Astrocyte (in vitro differentiated cells and primary cell): ENCODE results near the gene NR2F2. TPM values are rescaled to one million over a fixed set of nuclear protein-coding genes. Genes with fewer than 3 reads are reported as not detected.

Experiments used
- DNase-seq: peaks from one replicate; pipeline ENCODE4 v3.0.0-alpha.2; 2010; ENCODE audit warnings: low read depth
- FAIRE-seq: peaks from 2 replicates; lab custom pipeline; 2011; peaks lifted over from hg19 to GRCh38; lab: Jason Lieb, UNC
- H2AFZ ChIP-seq: 2 replicates; pipeline ENCODE4 v1.6.0; 2012; ENCODE audit warnings: low read depth, low read length, inconsistent platforms
- H3K27ac ChIP-seq: 2 replicates; pipeline ENCODE4 v1.5.1; 2011; ENCODE audit warnings: low read depth, low read length, inconsistent platforms
- H3K27me3 ChIP-seq: 2 replicates; pipeline ENCODE4 v1.6.0; 2011; ENCODE audit warnings: low read length, inconsistent platforms; ENCODE audit not compliant: insufficient read depth
- H3K36me3 ChIP-seq: 2 replicates; pipeline ENCODE4 v1.5.1; 2011; ENCODE audit warnings: low read length, inconsistent platforms; ENCODE audit not compliant: insufficient read depth
- H3K4me1 ChIP-seq: 2 replicates; pipeline ENCODE4 v1.5.1; 2011; ENCODE audit warnings: low read length, inconsistent platforms; ENCODE audit not compliant: insufficient read depth
- H3K4me2 ChIP-seq: 2 replicates; pipeline ENCODE4 v1.6.0; 2012; ENCODE audit warnings: low read length, inconsistent platforms
- H3K4me3 ChIP-seq: 2 replicates; pipeline ENCODE4 v1.5.1; 2011; ENCODE audit warnings: low read depth, mild to moderate bottlenecking, low read length, inconsistent platforms; ENCODE audit not compliant: insufficient read depth
- H3K79me2 ChIP-seq: 2 replicates; pipeline ENCODE4 v1.6.0; 2012; ENCODE audit warnings: mild to moderate bottlenecking, low read length, inconsistent platforms; ENCODE audit not compliant: insufficient read depth
- H3K9ac ChIP-seq: 2 replicates; pipeline ENCODE4 v1.6.0; 2012; ENCODE audit warnings: mild to moderate bottlenecking, low read length, inconsistent platforms
- H3K9me3 ChIP-seq: 2 replicates; pipeline ENCODE4 v1.5.1; 2012; ENCODE audit warnings: low read depth, mild to moderate bottlenecking, low read length, inconsistent platforms; ENCODE audit not compliant: insufficient read depth
- H4K20me1 ChIP-seq: 2 replicates; pipeline ENCODE4 v1.6.0; 2012; ENCODE audit warnings: low read length, inconsistent platforms; ENCODE audit not compliant: insufficient read depth
- H3K27ac Mint-ChIP-seq: one replicate; pipeline ENCODE4 v1.8.0; 2021; ENCODE audit warnings: mild to moderate bottlenecking, mixed read lengths; ENCODE audit not compliant: unreplicated experiment
- H3K27me3 Mint-ChIP-seq: one replicate; pipeline ENCODE4 v1.8.0; 2021; ENCODE audit warnings: low read depth, mixed read lengths; ENCODE audit not compliant: unreplicated experiment
- H3K36me3 Mint-ChIP-seq: one replicate; pipeline ENCODE4 v1.8.0; 2021; ENCODE audit warnings: low read depth, mixed read lengths; ENCODE audit not compliant: unreplicated experiment
- H3K4me1 Mint-ChIP-seq: one replicate; pipeline ENCODE4 v1.8.0; 2021; ENCODE audit warnings: low read depth, mixed read lengths; ENCODE audit not compliant: unreplicated experiment
- H3K4me3 Mint-ChIP-seq: one replicate; pipeline ENCODE4 v1.8.0; 2021; ENCODE audit warnings: mild to moderate bottlenecking, moderate library complexity, mixed read lengths; ENCODE audit not compliant: unreplicated experiment
- H3K9me3 Mint-ChIP-seq: one replicate; pipeline ENCODE4 v1.8.0; 2021; ENCODE audit warnings: mild to moderate bottlenecking, mixed read lengths; ENCODE audit not compliant: unreplicated experiment
- EZH2 ChIP-seq: IDR thresholded peaks from 2 replicates; pipeline ENCODE4 v1.6.1; 2012; ENCODE audit warnings: mild to moderate bottlenecking, low read length, inconsistent platforms; ENCODE audit not compliant: insufficient read depth
- total RNA-seq: library from RNA; stranded (reverse); gene quantifications from 2 replicates; pipeline ENCODE4 v1.2.1, GENCODE V29; 2021
- TF ChIP-seq, protein P1 (sequence below): IDR thresholded peaks from 2 replicates; pipeline ENCODE4 v1.5.1; 2011; ENCODE audit warnings: low read depth, mild to moderate bottlenecking, inconsistent platforms, low read length, moderate library complexity; ENCODE audit not compliant: insufficient read depth

Gene NR2F2
- total RNA-seq, 1 donor from 2014 or later: 75.8 TPM

DNA sequence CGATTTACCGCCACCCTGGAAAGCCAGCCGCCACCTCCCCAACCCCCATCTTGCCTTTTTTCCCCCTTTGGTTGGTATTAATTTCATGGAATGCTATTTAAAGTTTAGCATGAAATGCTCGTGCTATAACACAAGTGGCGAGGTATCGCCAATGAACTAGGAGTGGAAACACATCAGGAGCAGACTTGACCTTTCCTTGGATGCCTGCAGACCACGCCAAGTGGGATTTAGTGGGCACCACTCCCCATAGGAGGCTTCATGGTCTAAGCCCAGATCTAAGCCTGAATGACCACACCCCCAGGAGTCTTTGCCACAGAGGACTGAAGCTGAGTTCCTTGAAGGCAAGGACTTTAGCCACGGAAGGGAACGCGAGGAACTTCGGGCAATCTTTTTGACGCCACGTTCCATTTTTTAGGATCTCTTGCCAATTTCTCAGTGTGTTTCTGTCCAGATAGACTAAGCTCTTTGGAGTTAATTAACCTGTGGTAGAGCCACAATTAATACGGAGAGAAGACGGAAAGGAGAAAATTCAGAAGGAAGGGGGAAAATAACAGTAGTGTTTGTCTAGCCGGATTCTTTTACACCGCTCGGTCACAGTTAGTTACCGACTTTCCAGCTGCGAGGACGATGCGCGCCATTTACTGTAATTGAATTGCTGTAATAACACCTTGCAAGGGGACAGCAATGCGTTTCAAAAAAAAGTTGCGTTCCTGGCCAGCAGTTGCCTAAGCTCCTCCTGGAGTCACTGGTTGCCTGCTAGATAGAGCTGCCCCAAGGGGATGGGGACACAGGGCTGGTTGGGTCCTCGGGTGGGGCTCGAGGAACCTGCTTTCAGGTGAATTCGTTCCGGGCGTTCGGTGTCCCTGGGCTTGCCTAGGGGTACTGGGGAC is 37.1 kb downstream of the NR2F2 start:
- Mint-ChIP-seq H3K4me3 (no peak overlapping the region), H3K9me3 (peaks cover 14% of the 10 kb centered on the region), H3K27ac (no peak overlapping the region), H3K27me3 (peaks cover 94% of the 10 kb centered on the region), H3K36me3 (no peaks in the 10 kb centered on the region), H3K4me1 (peaks cover 2% of the 10 kb centered on the region)
- H3K27me3 ChIP-seq: peaks cover 36% of the 10 kb centered on the region
- peaks cover 4% of the 10 kb centered on the region for H3K9me3 ChIP-seq
- H3K4me2 ChIP-seq: peak overlapping the region; percentile 69
- H2AFZ ChIP-seq: no peak overlapping the region
- H3K79me2 ChIP-seq: no peaks in the 10 kb centered on the region
- H3K4me3 ChIP-seq: no peak overlapping the region
- DNase-seq (no peak), FAIRE-seq (no peak)
- H3K9ac ChIP-seq: peak overlapping the region; percentile 6
- no peak overlapping the region for H3K27ac ChIP-seq
- H3K4me1 ChIP-seq: peaks cover 21% of the 10 kb centered on the region
- TF ChIP-seq EZH2: no peak
- TF ChIP-seq, protein P1, sequence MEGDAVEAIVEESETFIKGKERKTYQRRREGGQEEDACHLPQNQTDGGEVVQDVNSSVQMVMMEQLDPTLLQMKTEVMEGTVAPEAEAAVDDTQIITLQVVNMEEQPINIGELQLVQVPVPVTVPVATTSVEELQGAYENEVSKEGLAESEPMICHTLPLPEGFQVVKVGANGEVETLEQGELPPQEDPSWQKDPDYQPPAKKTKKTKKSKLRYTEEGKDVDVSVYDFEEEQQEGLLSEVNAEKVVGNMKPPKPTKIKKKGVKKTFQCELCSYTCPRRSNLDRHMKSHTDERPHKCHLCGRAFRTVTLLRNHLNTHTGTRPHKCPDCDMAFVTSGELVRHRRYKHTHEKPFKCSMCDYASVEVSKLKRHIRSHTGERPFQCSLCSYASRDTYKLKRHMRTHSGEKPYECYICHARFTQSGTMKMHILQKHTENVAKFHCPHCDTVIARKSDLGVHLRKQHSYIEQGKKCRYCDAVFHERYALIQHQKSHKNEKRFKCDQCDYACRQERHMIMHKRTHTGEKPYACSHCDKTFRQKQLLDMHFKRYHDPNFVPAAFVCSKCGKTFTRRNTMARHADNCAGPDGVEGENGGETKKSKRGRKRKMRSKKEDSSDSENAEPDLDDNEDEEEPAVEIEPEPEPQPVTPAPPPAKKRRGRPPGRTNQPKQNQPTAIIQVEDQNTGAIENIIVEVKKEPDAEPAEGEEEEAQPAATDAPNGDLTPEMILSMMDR: no peak
- peaks cover 18% of the 10 kb centered on the region for H4K20me1 ChIP-seq
- H3K36me3 ChIP-seq: no peaks in the 10 kb centered on the region

DNA sequence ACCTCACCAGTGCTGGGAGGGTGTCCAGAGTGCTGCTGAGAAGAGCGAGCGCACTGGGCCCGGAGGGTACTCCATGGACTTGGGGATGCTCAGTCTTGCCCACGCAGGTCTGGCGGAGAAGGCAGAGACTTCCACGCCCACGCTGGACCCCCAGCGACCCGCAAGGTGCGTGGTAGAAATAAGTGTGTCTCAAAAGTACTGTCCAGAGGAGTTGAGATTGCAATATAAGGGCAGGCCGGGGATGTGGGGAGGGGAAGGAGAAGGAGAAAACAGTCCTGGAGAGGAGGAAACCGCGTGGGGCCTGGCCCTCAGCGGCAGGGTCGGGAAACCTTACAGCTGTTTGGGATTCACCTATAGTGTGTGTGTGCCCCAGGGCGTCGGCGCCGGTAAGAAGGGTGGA is 38.9 kb downstream of the NR2F2 start:
- no peak for DNase-seq
- Mint-ChIP-seq H3K9me3 (peaks cover 16% of the 10 kb centered on the region), H3K4me1 (no peaks in the 10 kb centered on the region), H3K4me3 (no peak overlapping the region), H3K36me3 (no peaks in the 10 kb centered on the region), H3K27ac (no peak overlapping the region), H3K27me3 (peaks cover 94% of the 10 kb centered on the region)
- Histone ChIP-seq H3K36me3 (no peaks in the 10 kb centered on the region), H3K9ac (no peak overlapping the region), H3K9me3 (peaks cover 4% of the 10 kb centered on the region), H3K4me1 (peaks cover 15% of the 10 kb centered on the region), H3K79me2 (no peaks in the 10 kb centered on the region), H3K27me3 (peaks cover 35% of the 10 kb centered on the region), H4K20me1 (peaks cover 23% of the 10 kb centered on the region), H3K27ac (no peak overlapping the region), H2AFZ (no peak overlapping the region), H3K4me2 (no peak overlapping the region), H3K4me3 (no peak overlapping the region)
- TF ChIP-seq, protein P1: no peak
- TF ChIP-seq EZH2: no peak
- no peak for FAIRE-seq
